Liver (tissue), 9 donors: ENCODE measurements around the gene DOCK10. TPM values are rescaled to one million over a fixed set of nuclear protein-coding genes. Genes with fewer than 3 reads are reported as not detected.

Experiments used
- DNase-seq: peaks from one replicate; pipeline ENCODE4 v3.0.0-alpha.2; 2017; ENCODE audit warnings: low spot score
- H3K27ac ChIP-seq, 2 donors: one replicate each; pipeline ENCODE4 v1.7.0; 2013; ENCODE audit warnings: inconsistent platforms in 2 of 2, low read length in 2 of 2, control low read depth in 1 of 2, low read depth in 1 of 2, mild to moderate bottlenecking in 1 of 2
- H3K27me3 ChIP-seq, 4 donors: one replicate each; pipeline versions ENCODE4 v1.6.1 to v1.7.0; 2013; ENCODE audit warnings: low read length in 3 of 4, inconsistent platforms in 1 of 4, mild to moderate bottlenecking in 1 of 4, moderate library complexity in 1 of 4; ENCODE audit not compliant: control insufficient read depth in 4 of 4, insufficient read depth in 4 of 4
- H3K36me3 ChIP-seq, 4 donors: one replicate each; pipeline versions ENCODE4 v1.6.1 to v1.7.0; 2013; ENCODE audit warnings: low read length in 3 of 4, mild to moderate bottlenecking in 3 of 4, low read depth in 1 of 4, moderate library complexity in 1 of 4; ENCODE audit not compliant: control insufficient read depth in 4 of 4, insufficient read depth in 3 of 4
- H3K4me1 ChIP-seq, 4 donors: one replicate each; pipeline versions ENCODE4 v1.6.1 to v1.7.0; 2013; ENCODE audit warnings: low read length in 3 of 4, mild to moderate bottlenecking in 3 of 4, moderate library complexity in 1 of 4; ENCODE audit not compliant: control insufficient read depth in 4 of 4, insufficient read depth in 4 of 4
- H3K4me3 ChIP-seq, 3 donors: one replicate each; pipeline versions ENCODE4 v1.6.1 to v1.7.0; 2013; ENCODE audit warnings: low read length in 3 of 3, control low read depth in 1 of 3, low read depth in 1 of 3, mild to moderate bottlenecking in 1 of 3
- H3K9ac ChIP-seq, 2 donors: one replicate each; pipeline ENCODE4 v1.7.0; 2013; ENCODE audit warnings: low read length in 2 of 2, mild to moderate bottlenecking in 2 of 2, moderate library complexity in 2 of 2, control low read depth in 1 of 2, low read depth in 1 of 2
- H3K9me3 ChIP-seq, 4 donors: one replicate each; pipeline versions ENCODE4 v1.6.1 to v1.7.0; 2013; ENCODE audit warnings: low read length in 3 of 4; ENCODE audit not compliant: control insufficient read depth in 4 of 4
- CTCF ChIP-seq: fragments of 150-350 bp; IDR thresholded peaks from 2 replicates; pipeline ENCODE4 v1.5.1; 2017; ENCODE audit warnings: improper control_type of control experiment, low read depth, low read length; ENCODE audit not compliant: missing input control
- FOXA1 ChIP-seq: IDR thresholded peaks from 2 replicates; pipeline ENCODE4 v1.6.1; 2016; ENCODE audit warnings: antibody characterized with exemption
- FOXA2 ChIP-seq: IDR thresholded peaks from 2 replicates; pipeline ENCODE4 v1.6.1; 2016; ENCODE audit warnings: antibody characterized with exemption
- HNF4G ChIP-seq: IDR thresholded peaks from 2 replicates; pipeline ENCODE4 v1.6.1; 2016; ENCODE audit warnings: antibody characterized with exemption
- REST ChIP-seq: IDR thresholded peaks from 2 replicates; pipeline ENCODE4 v1.6.1; 2016; ENCODE audit warnings: antibody characterized with exemption, mild to moderate bottlenecking
- RXRA ChIP-seq, 2 donors: IDR thresholded peaks; 2 replicates each; pipeline ENCODE4 v1.6.1; 2017 to 2018; ENCODE audit warnings: antibody characterized with exemption in 2 of 2, mild to moderate bottlenecking in 1 of 2
- SP1 ChIP-seq: IDR thresholded peaks from 2 replicates; pipeline ENCODE4 v1.6.1; 2018; ENCODE audit warnings: antibody characterized with exemption, mild to moderate bottlenecking
- TAF1 ChIP-seq: conservative IDR thresholded peaks from 2 replicates; pipeline ENCODE4 v1.6.1; 2016; ENCODE audit warnings: antibody characterized with exemption, mild to moderate bottlenecking
- YY1 ChIP-seq: IDR thresholded peaks from 2 replicates; pipeline ENCODE4 v1.6.1; 2016; ENCODE audit warnings: antibody characterized with exemption, mild to moderate bottlenecking
- WGBS: extraction: QIAGEN DNeasy Blood & Tissue Kit; methylation state at CpG from one replicate; pipeline ENCODE4 v1.1.7; 2013; 5-methylcytosine and 5-hydroxymethylcytosine counted together
- polyA plus RNA-seq, 2 donors: library from polyadenylated mRNA; stranded (reverse) in 1 of 2; unstranded in 1 of 2; fragments of 200-250 nt in 1 of 2; fragments of >200 nt in 1 of 2; fragmentation: Nextera tagmentation in 1 of 2; extraction: Ambion mirVana in 1 of 2; gene quantifications; one replicate each; pipeline versions ENCODE4 v1.2.1 to v1.2.3, GENCODE V29; 2013 to 2015
- total RNA-seq, 2 donors: library from RNA; depleted of rRNA; stranded (reverse); fragments of >200 nt; gene quantifications; one replicate each; pipeline ENCODE4 v1.2.3, GENCODE V29; 2014
- donor health status: healthy.
- donor health status: healthy.
- donor health status: healthy.
- donor health status: healthy.
- donor health status: healthy.

The DOCK10 gene
- total and polyA plus RNA-seq, 4 donors: 1.2 to 15.3 (median 6.8) TPM

GRCh38 chr2:225064928-225065327 is 22.7 kb upstream of the DOCK10 start:
- no peak overlapping the region for H3K4me3 ChIP-seq
- TF ChIP-seq SP1: no peak
- no peaks in the 10 kb centered on the region for H3K27me3 ChIP-seq
- H3K9ac ChIP-seq: no peak overlapping the region
- H3K4me1 ChIP-seq: no peaks in the 10 kb centered on the region
- no peaks in the 10 kb centered on the region for H3K36me3 ChIP-seq
- no peak overlapping the region for H3K27ac ChIP-seq
- no peak for DNase-seq
- no peaks in the 10 kb centered on the region for H3K9me3 ChIP-seq

GRCh38 chr2:225064362-225064761 is 22.1 kb upstream of the DOCK10 start:
- Histone ChIP-seq H3K27me3 (no peaks in the 10 kb centered on the region), H3K4me3 (no peak overlapping the region), H3K9ac (no peak overlapping the region), H3K27ac (no peak overlapping the region), H3K4me1 (no peaks in the 10 kb centered on the region), H3K36me3 (no peaks in the 10 kb centered on the region), H3K9me3 (no peaks in the 10 kb centered on the region)
- no peak for DNase-seq
- TF ChIP-seq RXRA (IDR thresholded peaks at IDR 0.05) (no peak), REST (no peak), HNF4G (no peak), FOXA1 (no peak), TAF1 (no peak)
- WGBS: 52% methylated on average over 2 of the region's 2 CpGs

GRCh38 chr2:225056330-225057073 is 14.2 kb upstream of the DOCK10 start:
- no peaks in the 10 kb centered on the region for H3K4me1 ChIP-seq
- H3K9me3 ChIP-seq: no peaks in the 10 kb centered on the region
- H3K9ac ChIP-seq: no peak overlapping the region
- no peak for DNase-seq
- WGBS: 91% methylated on average over 2 of the region's 2 CpGs
- TF ChIP-seq CTCF (no peak), SP1 (no peak), FOXA2 (no peak), FOXA1 (no peak), YY1 (no peak)
- H3K27me3 ChIP-seq: no peaks in the 10 kb centered on the region
- H3K4me3 ChIP-seq: no peak overlapping the region
- H3K27ac ChIP-seq: no peak overlapping the region
- no peaks in the 10 kb centered on the region for H3K36me3 ChIP-seq
